Fibroblast of pulmonary artery (primary cell): Measurements from ENCODE around the gene ZBED1.
A peak's percentile ranks its signal among the peaks of the same experiment; 100 is the strongest.

Source experiments
- DNase-seq: peaks from one replicate; pipeline ENCODE4 v3.0.0-alpha.2; 2010; ENCODE audit warnings: low read depth
- H3K4me3 ChIP-seq: replicated peaks from 2 replicates; pipeline ENCODE4 v1.5.1; 2011; ENCODE audit warnings: low read depth, mild to moderate bottlenecking, control low read depth, low read length, moderate library complexity
- CTCF ChIP-seq: IDR thresholded peaks from 2 replicates; pipeline ENCODE4 v1.5.1; 2011; ENCODE audit warnings: mild to moderate bottlenecking, control low read depth, low read length, inconsistent platforms; ENCODE audit errors: missing control alignments

ZBED1 gene

GRCh38 chrX:2502120-2502667 lies 1.4 kb upstream of the ZBED1 start:
- H3K4me3 ChIP-seq, result no peak overlapping the region
- DNase-seq, result no peak
- TF ChIP-seq CTCF, result no peak

- no peak for DNase-seq
- no peak for TF ChIP-seq CTCF
- no peak overlapping the region for H3K4me3 ChIP-seq
Observed at GRCh38 chrX:2501559-2502102, 855 bp upstream of the ZBED1 start.

- peak; percentile 55 for DNase-seq
- TF ChIP-seq CTCF, result no peak
- H3K4me3 ChIP-seq, result peak overlapping the region; percentile 77
Observed at GRCh38 chrX:2500091-2500802, 529 bp downstream of the ZBED1 start.

GRCh38 chrX:2499507-2499906 lies 1.3 kb downstream of the ZBED1 start:
- peak overlapping the region; percentile 77 for H3K4me3 ChIP-seq
- DNase-seq, result no peak

GRCh38 chrX:2498781-2499302 lies 1.9 kb downstream of the ZBED1 start:
- peak; percentile 41 for DNase-seq
- H3K4me3 ChIP-seq, result peak overlapping the region; percentile 77
- TF ChIP-seq CTCF, result no peak

More at GRCh38 chrX:2499507-2499906, 1.3 kb downstream of the ZBED1 start:
- no peak for TF ChIP-seq CTCF

GRCh38 chrX:2497961-2498780 lies 2.6 kb downstream of the ZBED1 start:
- H3K4me3 ChIP-seq, result peak overlapping the region; percentile 77
- peak; percentile 30 for DNase-seq
- no peak for TF ChIP-seq CTCF
